OCI-LY7 (cell line): ENCODE data around the gene MED15. TPM values are rescaled to one million over a fixed set of nuclear protein-coding genes. Genes with fewer than 3 reads are reported as not detected.

Experiments used
- BruUV-seq: library from RNA; stranded (reverse); fragments of 400-500 nt; replicated peaks from 2 replicates; lab custom pipeline; 2021; lab: Mats Ljungman, UMichigan
- CTCF ChIA-PET: fragments of 300-600 bp; sonication (Branson Sonifier 250); formaldehyde crosslinking; loops from one replicate; lab custom pipeline; 2022; ENCODE audit warnings: antibody characterized with exemption; ENCODE audit not compliant: unreplicated experiment; lab: Charles Lee
- POLR2A ChIA-PET: fragments of 300-600 bp; sonication (Branson Sonifier 250); formaldehyde crosslinking; loops from one replicate; lab custom pipeline; 2022; ENCODE audit warnings: antibody characterized with exemption; lab: Charles Lee
- DNase-seq: peaks from one replicate; pipeline ENCODE4 v3.0.0-alpha.2; 2015; ENCODE audit warnings: low spot score
- H2AFZ ChIP-seq: fragments of 200-600 bp; sonication (generic), shearing (Covaris generic); 2 replicates; pipeline ENCODE4 v1.6.1; 2014; ENCODE audit warnings: mild to moderate bottlenecking, antibody characterized with exemption, low read length, moderate library complexity
- H3K27ac ChIP-seq: fragments of 200-600 bp; sonication (generic); 2 replicates; pipeline ENCODE4 v1.5.1; 2014; ENCODE audit warnings: mixed run types, low read depth, mild to moderate bottlenecking, moderate library complexity, low read length, inconsistent platforms; ENCODE audit not compliant: poor library complexity, severe bottlenecking
- H3K36me3 ChIP-seq: fragments of 200-600 bp; sonication (generic); 2 replicates; pipeline ENCODE4 v1.6.1; 2014; ENCODE audit warnings: mild to moderate bottlenecking, antibody characterized with exemption, low read length, moderate library complexity, mixed read lengths; ENCODE audit not compliant: insufficient read depth
- H3K4me1 ChIP-seq: fragments of 200-600 bp; sonication (generic); 2 replicates; pipeline ENCODE4 v1.5.1; 2014; ENCODE audit warnings: mild to moderate bottlenecking, low read length; ENCODE audit not compliant: insufficient read depth, poor library complexity, severe bottlenecking
- H3K4me2 ChIP-seq: fragments of 200-600 bp; sonication (generic); 2 replicates; pipeline ENCODE4 v1.6.1; 2014; ENCODE audit warnings: mild to moderate bottlenecking, low read length
- H3K4me3 ChIP-seq: fragments of 200-600 bp; sonication (generic); 2 replicates; pipeline ENCODE4 v1.5.1; 2014; ENCODE audit warnings: mild to moderate bottlenecking, low read depth, low read length; ENCODE audit not compliant: poor library complexity, severe bottlenecking
- H3K79me2 ChIP-seq: fragments of 200-600 bp; sonication (generic); 2 replicates; pipeline ENCODE4 v1.6.1; 2016; ENCODE audit warnings: low read depth, mild to moderate bottlenecking, low read length, moderate library complexity, mixed read lengths; ENCODE audit not compliant: insufficient read depth
- H3K9me2 ChIP-seq: fragments of 200-600 bp; sonication (generic); 2 replicates; pipeline ENCODE4 v1.6.1; 2016; ENCODE audit warnings: mild to moderate bottlenecking, low read length, mixed read lengths; ENCODE audit not compliant: insufficient read depth
- H3K9me3 ChIP-seq: fragments of 200-600 bp; sonication (generic); 2 replicates; pipeline ENCODE4 v1.6.1; 2014; ENCODE audit warnings: mild to moderate bottlenecking, mixed run types, low read length, mixed read lengths
- H4K20me1 ChIP-seq: fragments of 200-600 bp; sonication (generic); 2 replicates; pipeline ENCODE4 v1.6.1; 2014; ENCODE audit warnings: mild to moderate bottlenecking, antibody characterized with exemption, low read length, moderate library complexity, mixed read lengths; ENCODE audit not compliant: insufficient read depth
- CTCF ChIP-seq: fragments of 200-600 bp; sonication (generic); conservative IDR thresholded peaks from 2 replicates; pipeline ENCODE4 v1.5.1; 2014; ENCODE audit warnings: mild to moderate bottlenecking, antibody characterized with exemption, low read length, moderate library complexity, mixed read lengths
- EZH2phosphoT487 ChIP-seq: fragments of 200-600 bp; sonication (generic); IDR thresholded peaks from 2 replicates; pipeline ENCODE4 v1.6.1; 2018; ENCODE audit warnings: low read depth, borderline replicate concordance, mild to moderate bottlenecking, mixed run types, antibody characterized with exemption, low read length, moderate library complexity, mixed read lengths
- intact Hi-C: fragments of 100-400 bp; cut with micrococcal nuclease; formaldehyde crosslinking; loops from one replicate; pipeline ENCODE4 v1.10.0; 2022; ENCODE audit not compliant: unreplicated experiment
- total RNA-seq, 2 experiments: library from RNA; depleted of rRNA in 1 of 2; stranded (reverse); fragments of >200 nt in 1 of 2; shearing (Covaris generic) in 1 of 2; gene quantifications; 2 replicates each; pipeline ENCODE4 v1.2.3, GENCODE V29; 2014 to 2022

The MED15 gene
- total RNA-seq, 2 experiments from 2014 or later = 28.7 to 79.2 TPM

- H4K20me1 ChIP-seq = peaks cover 4% of the 10 kb centered on the region; the same call in 1 of the 2 replicates
- H3K36me3 ChIP-seq = peaks cover 78% of the 10 kb centered on the region
- intact Hi-C loops = no loop called here
- no peak overlapping the region for H2AFZ ChIP-seq
- no peaks in the 10 kb centered on the region for H3K79me2 ChIP-seq
- no peak for TF ChIP-seq EZH2phosphoT487
- no peak for TF ChIP-seq CTCF
- no TSS peak for BruUV-seq
- no peaks in the 10 kb centered on the region for H3K9me3 ChIP-seq
- ChIA-PET CTCF (no interaction called here), POLR2A (interaction anchor here (0.7 to 0.8 kb wide), 2 partner anchors 250 to 1969 kb away, joined by 3 to 5 read pairs; no protein-coding TSS in a partner anchor)
- no peak overlapping the region for H3K4me3 ChIP-seq
- DNase-seq = no peak
- no peak overlapping the region for H3K4me2 ChIP-seq
- H3K4me1 ChIP-seq = no peaks in the 10 kb centered on the region
- no peak overlapping the region for H3K27ac ChIP-seq
- no peaks in the 10 kb centered on the region for H3K9me2 ChIP-seq
Measured at GRCh38 chr22:20574920-20575353, 67.5 kb downstream of the MED15 start.

DNA sequence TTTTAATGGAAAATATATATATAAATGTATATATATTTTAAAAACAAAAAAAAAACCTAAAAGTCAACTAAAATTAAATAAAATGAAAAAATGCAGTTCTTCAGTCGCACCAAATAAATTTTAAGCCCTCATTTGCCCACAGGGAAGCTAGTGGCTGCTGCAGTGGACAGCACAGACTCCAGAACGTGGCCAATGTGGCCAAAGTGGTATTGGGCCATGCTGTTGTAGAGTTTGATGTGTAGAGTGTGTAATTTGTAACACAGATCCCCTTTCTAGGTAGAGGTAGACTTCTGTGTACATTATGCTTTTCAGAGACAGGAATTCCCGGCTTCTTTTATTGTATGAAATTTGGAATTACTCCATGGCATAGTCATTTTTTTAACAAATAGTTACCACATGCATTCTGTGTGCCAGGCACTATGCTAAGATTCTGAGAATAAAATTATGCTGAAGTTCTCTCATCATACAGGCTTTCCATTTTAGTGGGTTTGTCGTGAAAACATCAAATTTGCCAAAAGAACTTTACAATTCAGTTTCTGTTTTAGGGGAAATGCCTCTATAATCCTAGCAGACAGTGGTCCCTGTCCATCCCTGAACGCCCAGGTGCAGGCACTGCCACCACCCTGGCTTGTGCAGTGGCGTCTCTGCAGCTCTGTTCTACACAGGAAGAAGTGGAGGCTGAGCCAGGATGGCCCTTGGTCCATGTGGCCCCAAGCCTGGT lies 68.5 kb downstream of the MED15 start:
- H3K36me3 ChIP-seq = peaks cover 77% of the 10 kb centered on the region
- no peak overlapping the region for H3K4me2 ChIP-seq
- ChIA-PET CTCF (no interaction called here), POLR2A (interaction anchor here (0.7 kb wide), 1 partner anchor 1968 kb away, joined by 5 read pairs; no protein-coding TSS in a partner anchor)
- H3K27ac ChIP-seq = no peak overlapping the region
- H3K79me2 ChIP-seq = no peaks in the 10 kb centered on the region
- H3K4me3 ChIP-seq = no peak overlapping the region
- no peaks in the 10 kb centered on the region for H3K4me1 ChIP-seq
- no peak overlapping the region for H2AFZ ChIP-seq
- no peaks in the 10 kb centered on the region for H3K9me3 ChIP-seq
- BruUV-seq = no TSS peak
- peaks cover 4% of the 10 kb centered on the region; the same call in 1 of the 2 replicates for H4K20me1 ChIP-seq
- no peaks in the 10 kb centered on the region for H3K9me2 ChIP-seq
- TF ChIP-seq EZH2phosphoT487 (no peak), CTCF (no peak)
- intact Hi-C loops = no loop called here
- DNase-seq = no peak

GRCh38 chr22:20576445-20576816 lies 69.0 kb downstream of the MED15 start:
- peaks cover 4% of the 10 kb centered on the region; the same call in 1 of the 2 replicates for H4K20me1 ChIP-seq
- no peaks in the 10 kb centered on the region for H3K79me2 ChIP-seq
- no peak for TF ChIP-seq EZH2phosphoT487
- DNase-seq = no peak
- BruUV-seq = no TSS peak
- no peaks in the 10 kb centered on the region for H3K4me1 ChIP-seq
- H2AFZ ChIP-seq = no peak overlapping the region
- H3K4me3 ChIP-seq = no peak overlapping the region
- H3K36me3 ChIP-seq = peaks cover 71% of the 10 kb centered on the region
- intact Hi-C loops = no loop called here
- H3K27ac ChIP-seq = no peak overlapping the region
- no peaks in the 10 kb centered on the region for H3K9me2 ChIP-seq
- POLR2A ChIA-PET = no interaction called here
- no peak overlapping the region for H3K4me2 ChIP-seq
- no peaks in the 10 kb centered on the region for H3K9me3 ChIP-seq
- CTCF ChIA-PET = no interaction called here
